MM.1S (cell line): ENCODE measurements around the gene WSCD1.

Source experiments
- DNase-seq: peaks from one replicate; pipeline ENCODE4 v3.0.0-alpha.2; 2015
- H2AFZ ChIP-seq: fragments of 300-600 bp; sonication (generic); 2 replicates; pipeline ENCODE4 v1.6.0; 2016; ENCODE audit warnings: antibody characterized with exemption, low read length
- H3F3A ChIP-seq: fragments of 300-600 bp; sonication (generic); 2 replicates; pipeline ENCODE4 v1.6.1; 2016; ENCODE audit warnings: mild to moderate bottlenecking, antibody characterized with exemption, low read length, moderate library complexity, mixed read lengths; ENCODE audit not compliant: insufficient read depth
- H3K27ac ChIP-seq: fragments of 300-600 bp; sonication (generic); 2 replicates; pipeline ENCODE4 v1.5.1; 2016; ENCODE audit warnings: mild to moderate bottlenecking, low read length
- H3K27me3 ChIP-seq: fragments of 300-600 bp; sonication (generic); replicated peaks from 2 replicates; pipeline ENCODE4 v1.6.0; 2016; ENCODE audit warnings: low read length; ENCODE audit not compliant: insufficient read depth
- H3K36me3 ChIP-seq: fragments of 300-600 bp; sonication (generic); replicated peaks from 2 replicates; pipeline ENCODE4 v1.6.1; 2016; ENCODE audit warnings: mild to moderate bottlenecking, low read length, mixed read lengths; ENCODE audit not compliant: insufficient read depth
- H3K4me1 ChIP-seq: fragments of 300-600 bp; sonication (generic); 2 replicates; pipeline ENCODE4 v1.6.1; 2016; ENCODE audit warnings: low read length, mixed read lengths
- H3K4me2 ChIP-seq: fragments of 300-600 bp; sonication (generic); 2 replicates; pipeline ENCODE4 v1.6.0; 2016; ENCODE audit warnings: low read depth, low read length
- H3K4me3 ChIP-seq: fragments of 300-600 bp; sonication (generic); 2 replicates; pipeline ENCODE4 v1.5.1; 2016; ENCODE audit warnings: low read length, mixed read lengths
- H3K79me2 ChIP-seq: fragments of 300-600 bp; sonication (generic); 2 replicates; pipeline ENCODE4 v1.6.1; 2016; ENCODE audit warnings: mixed run types, low read length, mixed read lengths
- H3K9ac ChIP-seq: fragments of 300-600 bp; sonication (generic); 2 replicates; pipeline ENCODE4 v1.6.1; 2016; ENCODE audit warnings: low read length, mixed read lengths
- H3K9me2 ChIP-seq: fragments of 300-600 bp; sonication (generic); replicated peaks from 2 replicates; pipeline ENCODE4 v1.6.1; 2016; ENCODE audit warnings: mild to moderate bottlenecking, low read length, mixed read lengths; ENCODE audit not compliant: insufficient read depth
- H3K9me3 ChIP-seq: fragments of 300-600 bp; sonication (generic); replicated peaks from 2 replicates; pipeline ENCODE4 v1.6.1; 2016; ENCODE audit warnings: mild to moderate bottlenecking, low read length, mixed read lengths; ENCODE audit not compliant: insufficient read depth
- H4K20me1 ChIP-seq: fragments of 300-600 bp; sonication (generic); 2 replicates; pipeline ENCODE4 v1.6.1; 2016; ENCODE audit warnings: mild to moderate bottlenecking, low read length, moderate library complexity, mixed read lengths; ENCODE audit not compliant: insufficient read depth
- EZH2 ChIP-seq: fragments of 300-600 bp; sonication (generic); optimal IDR thresholded peaks from 2 replicates; pipeline ENCODE3; 2017; ENCODE audit warnings: low read depth, mild to moderate bottlenecking, antibody characterized with exemption, low read length, mixed read lengths
- EZH2phosphoT487 ChIP-seq: fragments of 300-600 bp; sonication (generic); IDR thresholded peaks from 2 replicates; pipeline ENCODE4 v1.6.1; 2018; ENCODE audit warnings: antibody characterized with exemption, low read length
- TF ChIP-seq, protein P1 (sequence below): fragments of 300-600 bp; sonication (generic); IDR thresholded peaks from 2 replicates; pipeline ENCODE4 v1.5.1; 2016; ENCODE audit warnings: antibody characterized with exemption, low read length, mixed read lengths

Gene WSCD1

GRCh38 chr17:6069539-6070429 is at the start of gene WSCD1:
WSCD1 (plus strand) TSS chr17:6070379; CDS start chr17:6080659, 10,280 bp downstream.
- Histone ChIP-seq H3F3A (peaks cover 15% of the 10 kb centered on the region; the same call in 1 of the 2 replicates), H3K79me2 (peaks cover 40% of the 10 kb centered on the region), H2AFZ (peak within 1 kb of the TSS; percentile 91), H3K9me3 (no peaks in the 10 kb centered on the region), H3K9me2 (no peaks in the 10 kb centered on the region), H3K9ac (peak within 1 kb of the TSS; percentile 65), H3K4me1 (peaks cover 14% of the 10 kb centered on the region), H3K36me3 (no peaks in the 10 kb centered on the region), H3K4me3 (peak within 1 kb of the TSS; percentile 80), H3K4me2 (peak within 1 kb of the TSS; percentile 94), H3K27me3 (no peaks in the 10 kb centered on the region), H3K27ac (peak within 1 kb of the TSS; percentile 50; the same call in 1 of the 2 replicates), H4K20me1 (no peaks in the 10 kb centered on the region)
- peak; percentile 63 for DNase-seq
- no peak for TF ChIP-seq EZH2
- TF ChIP-seq, protein P1, sequence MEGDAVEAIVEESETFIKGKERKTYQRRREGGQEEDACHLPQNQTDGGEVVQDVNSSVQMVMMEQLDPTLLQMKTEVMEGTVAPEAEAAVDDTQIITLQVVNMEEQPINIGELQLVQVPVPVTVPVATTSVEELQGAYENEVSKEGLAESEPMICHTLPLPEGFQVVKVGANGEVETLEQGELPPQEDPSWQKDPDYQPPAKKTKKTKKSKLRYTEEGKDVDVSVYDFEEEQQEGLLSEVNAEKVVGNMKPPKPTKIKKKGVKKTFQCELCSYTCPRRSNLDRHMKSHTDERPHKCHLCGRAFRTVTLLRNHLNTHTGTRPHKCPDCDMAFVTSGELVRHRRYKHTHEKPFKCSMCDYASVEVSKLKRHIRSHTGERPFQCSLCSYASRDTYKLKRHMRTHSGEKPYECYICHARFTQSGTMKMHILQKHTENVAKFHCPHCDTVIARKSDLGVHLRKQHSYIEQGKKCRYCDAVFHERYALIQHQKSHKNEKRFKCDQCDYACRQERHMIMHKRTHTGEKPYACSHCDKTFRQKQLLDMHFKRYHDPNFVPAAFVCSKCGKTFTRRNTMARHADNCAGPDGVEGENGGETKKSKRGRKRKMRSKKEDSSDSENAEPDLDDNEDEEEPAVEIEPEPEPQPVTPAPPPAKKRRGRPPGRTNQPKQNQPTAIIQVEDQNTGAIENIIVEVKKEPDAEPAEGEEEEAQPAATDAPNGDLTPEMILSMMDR: no peak
- no peak for TF ChIP-seq EZH2phosphoT487

GRCh38 chr17:6021011-6021400 is 49.2 kb upstream of the WSCD1 start:
- Histone ChIP-seq H3K9me3 (no peaks in the 10 kb centered on the region), H3K27me3 (no peaks in the 10 kb centered on the region), H3K36me3 (no peaks in the 10 kb centered on the region), H3K4me1 (no peaks in the 10 kb centered on the region), H3K79me2 (no peaks in the 10 kb centered on the region), H3K9me2 (no peaks in the 10 kb centered on the region), H3K4me2 (no peak overlapping the region), H2AFZ (no peak overlapping the region), H3K9ac (no peak overlapping the region), H3F3A (no peaks in the 10 kb centered on the region), H3K27ac (no peak overlapping the region), H4K20me1 (no peaks in the 10 kb centered on the region), H3K4me3 (no peak overlapping the region)
- no peak for DNase-seq
- TF ChIP-seq EZH2phosphoT487: no peak
- TF ChIP-seq EZH2: no peak
- TF ChIP-seq, protein P1: no peak

DNA sequence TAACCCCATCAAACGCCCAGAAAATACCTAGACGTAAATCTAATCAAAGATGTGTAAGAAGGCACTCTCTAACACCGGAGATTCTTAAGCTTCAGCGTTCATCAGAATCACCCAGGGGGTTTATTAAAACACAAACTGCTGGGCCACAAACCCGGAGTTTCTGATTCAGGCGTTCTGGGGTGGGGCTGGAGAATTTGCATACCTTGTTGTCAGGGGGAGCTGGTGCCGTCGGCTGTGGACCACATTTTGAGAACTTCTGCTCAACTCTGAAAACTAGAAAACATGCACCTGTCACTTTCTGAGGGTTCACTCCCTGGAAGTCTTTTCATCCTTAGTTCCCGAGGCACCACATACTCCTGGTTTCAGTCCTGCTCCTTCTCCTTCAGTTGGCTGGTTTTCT is 48.6 kb upstream of the WSCD1 start:
- H3K4me3 ChIP-seq: no peak overlapping the region
- no peaks in the 10 kb centered on the region for H3K79me2 ChIP-seq
- H4K20me1 ChIP-seq: no peaks in the 10 kb centered on the region
- H3F3A ChIP-seq: no peaks in the 10 kb centered on the region
- no peak overlapping the region for H2AFZ ChIP-seq
- H3K4me1 ChIP-seq: no peaks in the 10 kb centered on the region
- H3K9ac ChIP-seq: no peak overlapping the region
- no peaks in the 10 kb centered on the region for H3K36me3 ChIP-seq
- no peak overlapping the region for H3K4me2 ChIP-seq
- H3K27ac ChIP-seq: no peak overlapping the region
- H3K9me2 ChIP-seq: no peaks in the 10 kb centered on the region
- no peaks in the 10 kb centered on the region for H3K27me3 ChIP-seq
- DNase-seq: no peak
- H3K9me3 ChIP-seq: no peaks in the 10 kb centered on the region
- no peak for TF ChIP-seq EZH2phosphoT487
- TF ChIP-seq EZH2: no peak
- TF ChIP-seq, protein P1: no peak
